A549 (cell line): ENCODE data around the gene TOPBP1. TPM values are rescaled to one million over a fixed set of nuclear protein-coding genes. Genes with fewer than 3 reads are reported as not detected.

Experiments used
- ATAC-seq, 2 experiments: fragments of 200-7000 bp in 1 of 2; fragments of >200 bp in 1 of 2; cut with Nextera tagmentation in 1 of 2; cut with Tn5 transposase in 1 of 2; 3 replicates each; pipeline versions ENCODE4 v1.8.0 to v1.9.1; 2018 to 2020; ENCODE audit warnings: mild to moderate bottlenecking in 1 of 2, moderate library complexity in 1 of 2
- CTCF ChIA-PET: fragments of 300-600 bp; sonication (Branson Sonifier 250); formaldehyde crosslinking; extraction: SDS; loops from one replicate; lab custom pipeline; 2021; ENCODE audit warnings: antibody characterized with exemption, inconsistent platforms; lab: Yijun Ruan, JAX
- POLR2A ChIA-PET: fragments of 350-600 bp; formaldehyde crosslinking; extraction: SDS; loops from one replicate; lab custom pipeline; 2021; ENCODE audit warnings: antibody characterized with exemption, inconsistent platforms; lab: Yijun Ruan, JAX
- DNase-seq, 2 experiments: peaks; one replicate each; pipeline versions ENCODE4 v3.0.0 to v3.0.0-alpha.2; 2011 to 2016; ENCODE audit warnings: low read depth in 1 of 2, low spot score in 1 of 2
- FAIRE-seq: peaks from 2 replicates; lab custom pipeline; 2011; peaks lifted over from hg19 to GRCh38; lab: Jason Lieb, UNC
- H3K27ac ChIP-seq, 2 experiments: fragments of >200 bp; sonication (Bioruptor Twin); formaldehyde crosslinking; 3 replicates each; pipeline ENCODE4 v1.5.1; 2016 to 2017
- H3K4me1 ChIP-seq: fragments of >200 bp; sonication (Bioruptor Twin); formaldehyde crosslinking; 3 replicates; pipeline ENCODE4 v1.6.1; 2016
- H3K4me2 ChIP-seq: fragments of >200 bp; sonication (Bioruptor Twin); formaldehyde crosslinking; 3 replicates; pipeline ENCODE4 v1.6.1; 2016
- H3K4me3 ChIP-seq: fragments of >200 bp; sonication (Bioruptor Twin); formaldehyde crosslinking; 3 replicates; pipeline ENCODE4 v1.5.1; 2016
- H3K9me3 ChIP-seq: fragments of >200 bp; sonication (Bioruptor Twin); formaldehyde crosslinking; 3 replicates; pipeline ENCODE4 v1.6.1; 2016
- CEBPB ChIP-seq, 2 experiments: fragments of >200 bp in 1 of 2; sonication (Bioruptor Twin) in 1 of 2; formaldehyde crosslinking in 1 of 2; IDR thresholded peaks; 2 replicates each; pipeline ENCODE4 v1.6.1; 2012 to 2016
- CHD2 ChIP-seq: fragments of 150-350 bp; IDR thresholded peaks from 2 replicates; pipeline ENCODE4 v1.6.1; 2014; ENCODE audit warnings: low read length; ENCODE audit not compliant: partially characterized antibody
- CHD4 ChIP-seq: fragments of 200-600 bp; sonication (generic); IDR thresholded peaks from 2 replicates; pipeline ENCODE4 v1.6.1; 2016; ENCODE audit warnings: antibody characterized with exemption, mild to moderate bottlenecking, borderline replicate concordance
- CTCF ChIP-seq: fragments of >200 bp; sonication (Bioruptor Twin); formaldehyde crosslinking; IDR thresholded peaks from 3 replicates; pipeline ENCODE4 v1.5.1; 2016
- ELK1 ChIP-seq: fragments of 150-350 bp; IDR thresholded peaks from 2 replicates; pipeline ENCODE4 v1.6.1; 2014; ENCODE audit warnings: low read depth, mild to moderate bottlenecking, low read length
- FOXS1 ChIP-seq: fragments of 250-450 bp; sonication (Bioruptor Pico); IDR thresholded peaks from 2 replicates; pipeline ENCODE4 v1.5.0; 2020; ENCODE audit warnings: mild to moderate bottlenecking, moderate library complexity
- HES2 ChIP-seq: fragments of >200 bp; sonication (Bioruptor Twin); formaldehyde crosslinking; IDR thresholded peaks from 2 replicates; pipeline ENCODE4 v1.6.1; 2016
- HOXA7 ChIP-seq: fragments of 250-450 bp; sonication (Bioruptor Pico); IDR thresholded peaks from 2 replicates; pipeline ENCODE4 v1.5.0; 2020; ENCODE audit warnings: mild to moderate bottlenecking, moderate library complexity
- JUN ChIP-seq, 2 experiments: fragments of >200 bp; sonication (Bioruptor Twin); formaldehyde crosslinking; IDR thresholded peaks; 2 replicates in 1 of 2; 3 replicates in 1 of 2; pipeline ENCODE4 v1.6.1; 2016 to 2017
- KDM5A ChIP-seq: fragments of 200-600 bp; sonication (generic); IDR thresholded peaks from 2 replicates; pipeline ENCODE4 v1.6.1; 2016; ENCODE audit warnings: antibody characterized with exemption, mild to moderate bottlenecking
- MAX ChIP-seq: IDR thresholded peaks from 2 replicates; pipeline ENCODE4 v1.6.1; 2012
- NFE2L2 ChIP-seq: fragments of 150-350 bp; conservative IDR thresholded peaks from 2 replicates; pipeline ENCODE4 v1.6.1; 2014; ENCODE audit warnings: low read length
- NPAS2 ChIP-seq: fragments of 250-450 bp; sonication (Bioruptor Pico); IDR thresholded peaks from 2 replicates; pipeline ENCODE4 v1.8.0; 2022; ENCODE audit warnings: mild to moderate bottlenecking, moderate library complexity, borderline replicate concordance
- PHF8 ChIP-seq: fragments of 200-600 bp; sonication (generic); IDR thresholded peaks from 2 replicates; pipeline ENCODE4 v1.6.1; 2016; ENCODE audit warnings: low read depth, mild to moderate bottlenecking, antibody characterized with exemption, moderate library complexity, borderline replicate concordance
- POLR2AphosphoS2 ChIP-seq: conservative IDR thresholded peaks from 2 replicates; pipeline ENCODE4 v1.6.1; 2012; ENCODE audit warnings: low read length, improper control_type of control experiment, inconsistent platforms
- RAD21 ChIP-seq, 2 experiments: fragments of >200 bp in 1 of 2; sonication (Bioruptor Twin) in 1 of 2; formaldehyde crosslinking in 1 of 2; IDR thresholded peaks in 1 of 2; conservative IDR thresholded peaks in 1 of 2; 2 replicates in 1 of 2; 3 replicates in 1 of 2; pipeline ENCODE4 v1.6.1; 2012 to 2018; ENCODE audit warnings: inconsistent platforms in 1 of 2
- SREBF2 ChIP-seq: fragments of 450-650 bp; IDR thresholded peaks from 2 replicates; pipeline ENCODE4 v1.6.1; 2014; ENCODE audit warnings: mild to moderate bottlenecking, moderate library complexity
- USF2 ChIP-seq: fragments of 450-650 bp; IDR thresholded peaks from 2 replicates; pipeline ENCODE4 v1.6.1; 2014; ENCODE audit warnings: antibody characterized with exemption
- ZNF302 ChIP-seq: fragments of 250-450 bp; sonication (Bioruptor Pico); IDR thresholded peaks from 2 replicates; pipeline ENCODE4 v1.9.0; 2021; ENCODE audit warnings: inconsistent platforms, mild to moderate bottlenecking, moderate library complexity
- WGBS: methylation state at CpG from one replicate; pipeline ENCODE4 v1.1.6; 2017; ENCODE audit errors: missing lambda C conversion rate; 5-methylcytosine and 5-hydroxymethylcytosine counted together
- polyA plus RNA-seq, 4 experiments: library from polyadenylated mRNA; depleted of rRNA in 3 of 4; stranded (reverse); fragments of >200 nt; fragmentation: RNase III in 1 of 4; extraction: RNeasy Plus Mini Kit Qiagen cat#74134 plus additional on column Dnase treatment in 1 of 4; gene quantifications; 2 replicates in 3 of 4; 3 replicates in 1 of 4; pipeline ENCODE4 v1.2.3, GENCODE V29; 2011 to 2017

TOPBP1 gene
- polyA plus RNA-seq, 2 of the 4 experiments (the other 2 are of a cell fraction), result 32.6 to 56.2 TPM

- no peak overlapping the region for H3K4me3 ChIP-seq
- ATAC-seq (no peak), DNase-seq (no peak), FAIRE-seq (no peak)
- H3K27ac ChIP-seq, result no peak overlapping the region
- 74% methylated on average over 9 of the region's 9 CpGs for WGBS
- TF ChIP-seq ZNF302 (CRISPR knock-in tag) (no peak), NPAS2 (no peak), POLR2AphosphoS2 (no peak), JUN (IDR thresholded peaks at IDR 0.05) (no peak), NFE2L2 (no peak), ELK1 (no peak), USF2 (no peak)
- ChIA-PET CTCF (no interaction called here), POLR2A (no interaction called here)
- no peaks in the 10 kb centered on the region for H3K9me3 ChIP-seq
- H3K4me2 ChIP-seq, result no peak overlapping the region
- no peaks in the 10 kb centered on the region for H3K4me1 ChIP-seq
Measured at GRCh38 chr3:133694288-133695268, 32.8 kb upstream of the TOPBP1 start.

GRCh38 chr3:133693821-133694220 is 32.1 kb upstream of the TOPBP1 start:
- Histone ChIP-seq H3K9me3 (no peaks in the 10 kb centered on the region), H3K27ac (no peak overlapping the region), H3K4me2 (no peak overlapping the region), H3K4me3 (no peak overlapping the region), H3K4me1 (no peaks in the 10 kb centered on the region)
- CTCF ChIA-PET, result no interaction called here
- WGBS, result 41% methylated on average over 3 of the region's 8 CpGs
- FAIRE-seq (no peak), ATAC-seq (no peak), DNase-seq (no peak)
- no peak for TF ChIP-seq CHD2
- TF ChIP-seq CHD4, result no peak
- no peak for TF ChIP-seq POLR2AphosphoS2
- no peak for TF ChIP-seq RAD21 (conservative IDR thresholded peaks at IDR 0.05 in 1 of 2, IDR thresholded peaks at IDR 0.05 in 1 of 2)
- TF ChIP-seq SREBF2, result no peak
- no peak for TF ChIP-seq FOXS1 (CRISPR knock-in tag)
- POLR2A ChIA-PET, result no interaction called here

GRCh38 chr3:133692759-133693158 is 31.0 kb upstream of the TOPBP1 start:
- CTCF ChIA-PET, result no interaction called here
- POLR2A ChIA-PET, result no interaction called here
- TF ChIP-seq CEBPB (IDR thresholded peaks at IDR 0.05) (no peak), MAX (no peak), HOXA7 (CRISPR knock-in tag) (no peak), KDM5A (no peak), PHF8 (no peak), HES2 (no peak), CTCF (no peak)

More at GRCh38 chr3:133692759-133693158, 31.0 kb upstream of the TOPBP1 start:
- no peak for DNase-seq
- WGBS, result 10% methylated on average over 2 of the region's 4 CpGs
- H3K4me3 ChIP-seq, result no peak overlapping the region
- no peak for ATAC-seq
- no peak for FAIRE-seq
- no peaks in the 10 kb centered on the region for H3K9me3 ChIP-seq
- no peak overlapping the region for H3K4me2 ChIP-seq
- H3K4me1 ChIP-seq, result no peaks in the 10 kb centered on the region
- H3K27ac ChIP-seq, result no peak overlapping the region
